Mammary epithelial cell (primary cell): Measurements from ENCODE around the gene HMCN2.

Source experiments
- CTCF ChIP-seq, 2 donors: IDR thresholded peaks in 1 of 2; conservative IDR thresholded peaks in 1 of 2; 2 replicates each; pipeline ENCODE4 v1.5.1; 2011 to 2012; ENCODE audit warnings: inconsistent platforms in 2 of 2, low read length in 2 of 2, mild to moderate bottlenecking in 2 of 2, control low read depth in 1 of 2, low read depth in 1 of 2; ENCODE audit not compliant: insufficient read depth in 1 of 2; ENCODE audit errors: extremely low read depth in 1 of 2
- EZH2 ChIP-seq: IDR thresholded peaks from 2 replicates; pipeline ENCODE4 v1.6.1; 2012; ENCODE audit warnings: low read length, inconsistent platforms, borderline replicate concordance

GRCh38 chr9:130265431-130266235, at the start of gene HMCN2:
- TF ChIP-seq CTCF (conservative IDR thresholded peaks at IDR 0.05 in 1 of 2, IDR thresholded peaks at IDR 0.05 in 1 of 2; ENCODE audit: extremely low read depth in 1 of 2, insufficient read depth in 1 of 2, low read depth in 1 of 2, low read length in 2 of 2) (no peak), EZH2 (peak; percentile 25)
